Measurements from ENCODE around the gene DDX10.

- TF ChIP-seq CTCF (IDR thresholded peaks at IDR 0.05) (no peak), POLR2A (IDR thresholded peaks at IDR 0.05) (no peak), POLR2AphosphoS5 (IDR thresholded peaks at IDR 0.05) (no peak)
Measured at GRCh38 chr11:108757630-108758029, 92.8 kb downstream of the DDX10 start.
